HCT116 (cell line): ENCODE measurements around the gene OBSCN. TPM values are rescaled to one million over a fixed set of nuclear protein-coding genes. Genes with fewer than 3 reads are reported as not detected.

Source experiments
- ATAC-seq: fragments of 200-7000 bp; cut with Tn5 transposase; 2 replicates; pipeline ENCODE4 v1.9.1; 2020; ENCODE audit warnings: mild to moderate bottlenecking, moderate library complexity
- BruUV-seq: library from RNA; stranded (reverse); fragments of 400-500 nt; replicated peaks from 2 replicates; lab custom pipeline; 2021; lab: Mats Ljungman, UMichigan
- CTCF ChIA-PET: fragments of 300-600 bp; sonication (Branson Sonifier 250); formaldehyde crosslinking; loops from one replicate; lab custom pipeline; 2021; ENCODE audit warnings: antibody characterized with exemption; lab: Charles Lee
- POLR2A ChIA-PET: fragments of 300-600, 350-600 bp; sonication (Branson Sonifier 250); formaldehyde crosslinking; loops from one replicate; lab custom pipeline; 2021; ENCODE audit warnings: antibody characterized with exemption; lab: Charles Lee
- RAD21 ChIA-PET, 2 experiments: fragments of 300-600 bp; sonication (Branson Sonifier 250); formaldehyde crosslinking; loops; one replicate each; lab custom pipeline; 2023; ENCODE audit warnings: low total read pairs in 2 of 2; ENCODE audit not compliant: uncharacterized antibody in 2 of 2, unreplicated experiment in 2 of 2, low non-redundant PET in 1 of 2; lab: Charles Lee
- DNase-seq: peaks from one replicate; pipeline ENCODE4 v3.0.0-alpha.2; 2010; ENCODE audit warnings: low read depth, low spot score
- H2AFZ ChIP-seq: fragments of 200-600 bp; shearing (Covaris generic), sonication (generic); 2 replicates; pipeline ENCODE4 v1.6.1; 2017; ENCODE audit warnings: low read depth, mixed run types, mixed read lengths, antibody characterized with exemption, low read length; ENCODE audit not compliant: poor library complexity, severe bottlenecking
- H3K27ac ChIP-seq: 2 replicates; pipeline ENCODE4 v1.5.1; 2012; ENCODE audit warnings: low read depth, low read length
- H3K27me3 ChIP-seq: fragments of 200-600 bp; sonication (generic); 2 replicates; pipeline ENCODE4 v1.6.1; 2016; ENCODE audit warnings: mixed run types, low read length, mixed read lengths; ENCODE audit not compliant: insufficient read depth
- H3K36me3 ChIP-seq, 2 experiments: fragments of 200-500 bp in 1 of 2; fragments of 200-600 bp in 1 of 2; sonication (Bioruptor generic) in 1 of 2; sonication (generic) in 1 of 2; 2 replicates each; pipeline versions ENCODE4 v1.5.1 to v1.6.1; 2014 to 2016; ENCODE audit warnings: low read length in 2 of 2, inconsistent platforms in 1 of 2, mixed read lengths in 1 of 2, mixed run types in 1 of 2; ENCODE audit not compliant: insufficient read depth in 2 of 2, control insufficient read depth in 1 of 2
- H3K4me1 ChIP-seq, 2 experiments: fragments of 200-600 bp in 1 of 2; sonication (generic) in 1 of 2; 2 replicates each; pipeline versions ENCODE4 v1.5.1 to v1.6.1; 2012 to 2017; ENCODE audit warnings: low read length in 2 of 2, inconsistent platforms in 1 of 2, mild to moderate bottlenecking in 1 of 2, mixed read lengths in 1 of 2, mixed run types in 1 of 2, moderate library complexity in 1 of 2; ENCODE audit not compliant: insufficient read depth in 2 of 2, control insufficient read depth in 1 of 2
- H3K4me2 ChIP-seq: fragments of 200-600 bp; sonication (generic); 2 replicates; pipeline ENCODE4 v1.6.1; 2017; ENCODE audit warnings: mixed run types, low read length, mixed read lengths
- H3K4me3 ChIP-seq, 2 experiments: fragments of 200-600 bp in 1 of 2; sonication (generic) in 1 of 2; replicated peaks in 1 of 2; 2 replicates each; pipeline ENCODE4 v1.5.1; 2011 to 2016; ENCODE audit warnings: low read length in 2 of 2, control low read depth in 1 of 2, low read depth in 1 of 2, mild to moderate bottlenecking in 1 of 2, mixed read lengths in 1 of 2, mixed run types in 1 of 2
- H3K79me2 ChIP-seq: fragments of 200-600 bp; sonication (generic); 2 replicates; pipeline ENCODE4 v1.6.1; 2017; ENCODE audit warnings: mild to moderate bottlenecking, mixed run types, low read length, moderate library complexity, mixed read lengths; ENCODE audit not compliant: insufficient read depth
- H3K9ac ChIP-seq: fragments of 200-600 bp; sonication (generic); 2 replicates; pipeline ENCODE4 v1.6.1; 2016; ENCODE audit warnings: low read length, mixed read lengths
- H3K9me2 ChIP-seq: fragments of 200-600 bp; sonication (generic), shearing (Covaris generic); 2 replicates; pipeline ENCODE4 v1.6.1; 2017; ENCODE audit warnings: mixed run types, mild to moderate bottlenecking, moderate library complexity; ENCODE audit not compliant: insufficient read depth
- H3K9me3 ChIP-seq, 2 experiments: fragments of 200-500 bp in 1 of 2; fragments of 200-600 bp in 1 of 2; sonication (Bioruptor generic) in 1 of 2; sonication (generic) in 1 of 2; 2 replicates each; pipeline ENCODE4 v1.6.1; 2014 to 2017; ENCODE audit warnings: low read length in 2 of 2, mixed read lengths in 2 of 2, inconsistent platforms in 1 of 2, low read depth in 1 of 2, mild to moderate bottlenecking in 1 of 2, mixed run types in 1 of 2, moderate library complexity in 1 of 2; ENCODE audit not compliant: control insufficient read depth in 1 of 2, insufficient read depth in 1 of 2
- H4K20me1 ChIP-seq: fragments of 200-600 bp; sonication (generic), shearing (Covaris generic); 2 replicates; pipeline ENCODE4 v1.6.1; 2017; ENCODE audit warnings: mixed run types, mild to moderate bottlenecking, moderate library complexity; ENCODE audit not compliant: insufficient read depth
- CBX3 ChIP-seq: IDR thresholded peaks from 2 replicates; pipeline ENCODE4 v1.6.1; 2012; ENCODE audit warnings: low read depth
- EGR1 ChIP-seq: IDR thresholded peaks from 2 replicates; pipeline ENCODE4 v1.6.1; 2012; ENCODE audit warnings: low read depth
- ELF1 ChIP-seq: IDR thresholded peaks from 2 replicates; pipeline ENCODE4 v1.6.1; 2012; ENCODE audit warnings: low read depth, borderline replicate concordance
- EZH2phosphoT487 ChIP-seq: fragments of 200-600 bp; IDR thresholded peaks from 2 replicates; pipeline ENCODE4 v1.6.1; 2018; ENCODE audit warnings: antibody characterized with exemption, borderline replicate concordance
- FOSL1 ChIP-seq: IDR thresholded peaks from 2 replicates; pipeline ENCODE4 v1.6.1; 2012; ENCODE audit warnings: low read depth
- JUND ChIP-seq: IDR thresholded peaks from 2 replicates; pipeline ENCODE4 v1.6.1; 2012
- MAX ChIP-seq: IDR thresholded peaks from 2 replicates; pipeline ENCODE4 v1.6.1; 2012
- POLR2A ChIP-seq: IDR thresholded peaks from 2 replicates; pipeline ENCODE4 v1.7.0; 2011; ENCODE audit warnings: borderline replicate concordance; ENCODE audit not compliant: insufficient read depth, insufficient read length; ENCODE audit errors: extremely low read depth
- POLR2AphosphoS5 ChIP-seq: IDR thresholded peaks from 2 replicates; pipeline ENCODE4 v1.6.1; 2011; ENCODE audit warnings: mild to moderate bottlenecking, low read depth, low read length, moderate library complexity
- REST ChIP-seq: IDR thresholded peaks from 2 replicates; pipeline ENCODE4 v1.6.1; 2012; ENCODE audit warnings: low read depth
- SIN3A ChIP-seq: IDR thresholded peaks from 2 replicates; pipeline ENCODE4 v1.6.1; 2012; ENCODE audit warnings: low read depth
- SRF ChIP-seq: IDR thresholded peaks from 2 replicates; pipeline ENCODE4 v1.6.1; 2012; ENCODE audit warnings: low read depth
- TCF7L2 ChIP-seq: IDR thresholded peaks from 2 replicates; pipeline ENCODE4 v1.7.0; 2011; ENCODE audit warnings: borderline replicate concordance, inconsistent platforms; ENCODE audit not compliant: insufficient read depth, insufficient read length; ENCODE audit errors: extremely low read depth
- YY1 ChIP-seq: IDR thresholded peaks from 2 replicates; pipeline ENCODE4 v1.6.1; 2011; ENCODE audit warnings: low read length, low read depth, moderate library complexity, mild to moderate bottlenecking; ENCODE audit not compliant: insufficient replicate concordance; ENCODE audit errors: extremely low read depth
- ZFX ChIP-seq: fragments of 450-650 bp; IDR thresholded peaks from 2 replicates; pipeline ENCODE4 v1.6.1; 2017
- intact Hi-C: fragments of 100-400 bp; cut with micrococcal nuclease; formaldehyde crosslinking; loops from 2 replicates; pipeline ENCODE4 v1.10.0; 2022
- total RNA-seq: library from RNA; stranded (reverse); gene quantifications from one replicate; pipeline ENCODE4 v1.2.1, GENCODE V29; 2021; ENCODE audit not compliant: unreplicated experiment

OBSCN gene
- total RNA-seq, 1 experiment from 2014 or later, result 16.6 TPM

- TF ChIP-seq SRF (no peak), FOSL1 (no peak), ZFX (no peak), JUND (no peak), CBX3 (no peak), ELF1 (no peak), EGR1 (no peak), SIN3A (no peak), EZH2phosphoT487 (no peak)
Measured at GRCh38 chr1:228261706-228262105, 53.9 kb downstream of the OBSCN start (continued).

GRCh38 chr1:228262475-228262874 lies 54.6 kb downstream of the OBSCN start:
- CTCF ChIA-PET, result interaction anchor here (0.8 kb wide), 1 partner anchor 49 kb away, joined by 3 read pairs; no protein-coding TSS in a partner anchor
- intact Hi-C loops, result no loop called here
- H3K4me1 ChIP-seq, result peaks cover 0 to 3% of the 10 kb centered on the region in 2 experiments; a peak in 1 of 4 replicates

GRCh38 chr1:228263636-228264035 lies 55.8 kb downstream of the OBSCN start:
- H2AFZ ChIP-seq, result no peak overlapping the region
- H3K4me1 ChIP-seq, result peaks cover 0 to 3% of the 10 kb centered on the region in 2 experiments; a peak in 1 of 4 replicates
- RAD21 ChIA-PET, result no interaction called here
- BruUV-seq, result no TSS peak
- no peaks in the 10 kb centered on the region for H3K27me3 ChIP-seq
- H3K4me3 ChIP-seq, result no peak overlapping the region
- POLR2A ChIA-PET, result no interaction called here
- H4K20me1 ChIP-seq, result no peaks in the 10 kb centered on the region
- H3K36me3 ChIP-seq, result no peaks in the 10 kb centered on the region
- CTCF ChIA-PET, result no interaction called here
- H3K79me2 ChIP-seq, result no peaks in the 10 kb centered on the region
- no peak overlapping the region for H3K4me2 ChIP-seq
- 0 out of 4 replicates have a peak, but pooled peaks cover 0 to 6% of the 10 kb centered on the region in 2 experiments for H3K9me3 ChIP-seq
- ATAC-seq (no peak), DNase-seq (no peak)
- no peak overlapping the region for H3K9ac ChIP-seq
- H3K9me2 ChIP-seq, result no peaks in the 10 kb centered on the region
- H3K27ac ChIP-seq, result no peak overlapping the region
- intact Hi-C loops, result no loop called here
- TF ChIP-seq TCF7L2, result no peak
- no peak for TF ChIP-seq FOSL1
- TF ChIP-seq POLR2AphosphoS5, result no peak
- no peak for TF ChIP-seq POLR2A
- no peak for TF ChIP-seq REST

More at GRCh38 chr1:228262475-228262874, 54.6 kb downstream of the OBSCN start:
- Histone ChIP-seq H3K79me2 (no peaks in the 10 kb centered on the region), H3K4me3 (no peak overlapping the region), H3K27ac (no peak overlapping the region), H3K9me2 (no peaks in the 10 kb centered on the region), H3K27me3 (no peaks in the 10 kb centered on the region), H3K9ac (no peak overlapping the region), H2AFZ (no peak overlapping the region), H3K9me3 (0 out of 4 replicates have a peak, but pooled peaks cover 0 to 6% of the 10 kb centered on the region in 2 experiments), H4K20me1 (no peaks in the 10 kb centered on the region), H3K36me3 (no peaks in the 10 kb centered on the region), H3K4me2 (no peak overlapping the region)
- TF ChIP-seq MAX (no peak), YY1 (no peak)
- no peak for DNase-seq
- no TSS peak for BruUV-seq
- ChIA-PET POLR2A (no interaction called here), RAD21 (no interaction called here)
- ATAC-seq, result no peak
